ENCODE measurements around the gene PAX2. TPM values are rescaled to one million over a fixed set of nuclear protein-coding genes. Genes with fewer than 3 reads are reported as not detected.

The PAX2 gene
- total and polyA plus RNA-seq, 2 of the 8 experiments (the other 6 are each of a cell fraction or from before 2014, with no cell fraction given), result 0.02 TPM; not detected in 1

- Histone ChIP-seq H3K79me1 (ENCODE audit: low read depth, low read length) (no peaks in the 10 kb centered on the region), H3K27me3 (replicated peaks in 1 of 4; ENCODE audit: control insufficient read depth in 3 of 4, extremely low read depth in 1 of 4, insufficient read depth in 3 of 4, low read length in 3 of 4) (peaks cover 24 to 36% (median 30%) of the 10 kb centered on the region in 4 experiments), H3K56ac (replicated peaks; ENCODE audit: insufficient read length, low read depth, low read length) (no peak overlapping the region), H3K9ac (replicated peaks in 1 of 4; ENCODE audit: extremely low read depth in 1 of 4, low read depth in 3 of 4, low read length in 3 of 4) (no peak overlapping the region), H3K14ac (ENCODE audit: insufficient read length) (no peak overlapping the region), H3K4me3 (ENCODE audit: extremely low read depth in 1 of 4, insufficient read depth in 2 of 4, low read depth in 3 of 4, low read length in 4 of 4) (no peak overlapping the region), H3K27ac (ENCODE audit: low read depth, low read length) (no peak overlapping the region), H3K23me2 (ENCODE audit: low read depth, low read length) (no peaks in the 10 kb centered on the region), H3K79me2 (ENCODE audit: control insufficient read depth in 1 of 2, insufficient read depth in 2 of 2, low read length in 2 of 2) (no peaks in the 10 kb centered on the region), H3K4ac (replicated peaks; ENCODE audit: insufficient read length, low read depth, low read length) (no peak overlapping the region), H2BK20ac (ENCODE audit: low read length) (no peak overlapping the region), H2AK5ac (ENCODE audit: low read depth, low read length) (no peak overlapping the region), H3K36me3 (ENCODE audit: control insufficient read depth in 2 of 4, insufficient read depth in 4 of 4, low read length in 3 of 4) (no peaks in the 10 kb centered on the region), H3K4me2 (ENCODE audit: insufficient read depth in 1 of 2, low read depth in 2 of 2, low read length in 2 of 2) (no peak overlapping the region), H2BK15ac (ENCODE audit: low read length) (no peak overlapping the region), H4K91ac (replicated peaks; ENCODE audit: insufficient read length, low read length) (no peak overlapping the region), H4K5ac (ENCODE audit: insufficient read length, low read depth, low read length) (no peak overlapping the region), H3K23ac (ENCODE audit: insufficient read length) (no peak overlapping the region), H3K18ac (ENCODE audit: extremely low read depth, low read length) (no peak overlapping the region), H2BK5ac (ENCODE audit: low read depth, low read length) (no peak overlapping the region), H4K20me1 (replicated peaks in 1 of 2; ENCODE audit: control insufficient read depth in 1 of 2, insufficient read depth in 2 of 2, low read length in 2 of 2) (no peaks in the 10 kb centered on the region), H4K8ac (ENCODE audit: extremely low read depth, insufficient read depth, low read length) (no peak overlapping the region), H3K4me1 (replicated peaks in 1 of 4; ENCODE audit: control insufficient read depth in 3 of 4, insufficient read depth in 4 of 4, low read length in 3 of 4) (no peaks in the 10 kb centered on the region), H2BK120ac (replicated peaks; ENCODE audit: low read depth, low read length) (no peak overlapping the region), H2AFZ (ENCODE audit: low read length) (no peak overlapping the region), H2BK12ac (ENCODE audit: low read depth, low read length) (no peak overlapping the region), H3K9me3 (ENCODE audit: insufficient read depth in 2 of 2, low read depth in 1 of 2, low read length in 1 of 2) (peaks cover 0 to 3% of the 10 kb centered on the region in 2 experiments; a peak in 1 of 4 replicates)
- TF ChIP-seq JUN (IDR thresholded peaks at IDR 0.05; ENCODE audit: low read depth, low read length) (no peak), SAP30 (IDR thresholded peaks at IDR 0.05; ENCODE audit: insufficient read depth, insufficient replicate concordance, low read length) (no peak), BRCA1 (IDR thresholded peaks at IDR 0.05; ENCODE audit: low read depth, low read length) (no peak), ASH2L (IDR thresholded peaks at IDR 0.05; ENCODE audit: low read length) (no peak), POU5F1 (IDR thresholded peaks at IDR 0.05; ENCODE audit: low read depth, low read length) (no peak), CTCF (IDR thresholded peaks at IDR 0.05; ENCODE audit: control extremely low read depth in 1 of 3, insufficient read depth in 1 of 3, low read depth in 1 of 3, low read length in 3 of 3) (no peak), SIN3A (conservative IDR thresholded peaks at IDR 0.05 in 1 of 2, IDR thresholded peaks at IDR 0.05 in 1 of 2; ENCODE audit: low read depth in 1 of 2, low read length in 2 of 2) (no peak), TEAD4 (IDR thresholded peaks at IDR 0.05; ENCODE audit: low read depth, low read length) (no peak), KDM4A (IDR thresholded peaks at IDR 0.05; ENCODE audit: low read depth, low read length, severe bottlenecking) (no peak), CHD2 (IDR thresholded peaks at IDR 0.05; ENCODE audit: low read length) (no peak), EGR1 (IDR thresholded peaks at IDR 0.05; ENCODE audit: borderline replicate concordance, low read depth, low read length) (no peak), JUND (IDR thresholded peaks at IDR 0.05; ENCODE audit: low read length) (no peak), TBP (IDR thresholded peaks at IDR 0.05; ENCODE audit: low read depth, low read length) (no peak), CREB1 (IDR thresholded peaks at IDR 0.05) (no peak)
- DNase-seq (ENCODE audit: low read depth in 1 of 2, low spot score in 2 of 2) (no peak), FAIRE-seq (no peak)
- ChIA-PET POLR2A (ENCODE audit: partially characterized antibody) (interaction anchor here (0.7 kb wide), 1 partner anchor 26 kb away, joined by 3 read pairs; no protein-coding TSS in a partner anchor), CTCF (ENCODE audit: partially characterized antibody) (interaction anchor here (1.3 to 1.7 kb wide), 3 partner anchors 18 to 42 kb away, joined by 3 to 5 read pairs (median 4); no protein-coding TSS in a partner anchor)
These were observed 91.5 kb downstream of the PAX2 start for GRCh38 chr10:100836891-100837290.

Data from H1 (cell line).